HepG2 (cell line): ENCODE data around the gene SYPL1. TPM values are rescaled to one million over a fixed set of nuclear protein-coding genes. Genes with fewer than 3 reads are reported as not detected.

ENCODE experiments used
- FOXJ3 ChIP-seq: sonication (generic); formaldehyde crosslinking; IDR thresholded peaks from 2 replicates; pipeline ENCODE4 v1.4.0; 2020; ENCODE audit warnings: missing genetic modification reagents, mild to moderate bottlenecking, borderline replicate concordance
- HES4 ChIP-seq: sonication (generic); formaldehyde crosslinking; IDR thresholded peaks from 2 replicates; pipeline ENCODE4 v1.9.0; 2021; ENCODE audit warnings: mild to moderate bottlenecking, missing genetic modification reagents, borderline replicate concordance
- IRX3 ChIP-seq: sonication (generic); formaldehyde crosslinking; IDR thresholded peaks from 2 replicates; pipeline ENCODE4 v1.8.1; 2023; ENCODE audit warnings: mild to moderate bottlenecking, low read depth, missing genetic modification reagents, borderline replicate concordance
- KDM3A ChIP-seq: IDR thresholded peaks from 2 replicates; pipeline ENCODE4 v1.6.1; 2018; ENCODE audit warnings: low read depth, missing compliant biosample characterization
- NFIC ChIP-seq: IDR thresholded peaks from 2 replicates; pipeline ENCODE4 v1.6.1; 2012; ENCODE audit warnings: mild to moderate bottlenecking, low read length, inconsistent platforms
- POGZ ChIP-seq: sonication (generic); formaldehyde crosslinking; IDR thresholded peaks from 2 replicates; pipeline ENCODE4 v1.4.0; 2020; ENCODE audit warnings: mild to moderate bottlenecking, missing genetic modification reagents
- PREB ChIP-seq: sonication (generic); formaldehyde crosslinking; IDR thresholded peaks from 2 replicates; pipeline ENCODE4 v1.4.0; 2020; ENCODE audit warnings: missing genetic modification reagents
- RFXAP ChIP-seq: sonication (generic); formaldehyde crosslinking; IDR thresholded peaks from 2 replicates; pipeline ENCODE4 v1.4.0; 2020; ENCODE audit warnings: missing genetic modification reagents, borderline replicate concordance
- SETDB1 ChIP-seq: sonication (generic); formaldehyde crosslinking; IDR thresholded peaks from 2 replicates; pipeline ENCODE4 v1.5.1; 2020; ENCODE audit warnings: missing genetic modification reagents, mild to moderate bottlenecking, borderline replicate concordance
- SOX5 ChIP-seq: IDR thresholded peaks from 2 replicates; pipeline ENCODE4 v1.6.1; 2016; ENCODE audit warnings: borderline replicate concordance
- TGIF2 ChIP-seq: IDR thresholded peaks from 2 replicates; pipeline ENCODE4 v1.6.1; 2016; ENCODE audit warnings: control low read depth, missing compliant biosample characterization
- ZBTB4 ChIP-seq: sonication (generic); formaldehyde crosslinking; IDR thresholded peaks from 2 replicates; pipeline ENCODE4 v1.4.0; 2020; ENCODE audit warnings: missing genetic modification reagents, mild to moderate bottlenecking, borderline replicate concordance
- ZBTB49 ChIP-seq: sonication (generic); formaldehyde crosslinking; IDR thresholded peaks from 2 replicates; pipeline ENCODE4 v1.4.0; 2020; ENCODE audit warnings: missing genetic modification reagents, borderline replicate concordance
- polyA plus RNA-seq, 8 experiments: library from polyadenylated mRNA; depleted of rRNA in 3 of 8; stranded (reverse) in 7 of 8; unstranded in 1 of 8; fragments of >200 nt; fragmentation: Illumina TruSeq in 4 of 8; extraction: Trizol in 4 of 8; gene quantifications; 2 replicates each; pipeline versions ENCODE4 v1.2.1 to v1.2.3, GENCODE V29; 2011 to 2016; ENCODE audit warnings: low read depth in 4 of 8, missing spikeins in 1 of 8, mixed read lengths in 1 of 8; ENCODE audit not compliant: insufficient read depth in 1 of 8
- total RNA-seq, 5 experiments: library from RNA; depleted of rRNA; stranded (reverse); fragments of >200 nt; fragmentation: Illumina TruSeq; extraction: Trizol; gene quantifications; 2 replicates each; pipeline ENCODE4 v1.2.3, GENCODE V29; 2016; ENCODE audit warnings: low read depth in 1 of 5
- TF ChIP-seq, protein P1 (sequence below): sonication (generic); formaldehyde crosslinking; IDR thresholded peaks from 2 replicates; pipeline ENCODE4 v1.8.1; 2023; ENCODE audit warnings: mild to moderate bottlenecking, missing genetic modification reagents
- TF ChIP-seq, protein P2 (sequence below): sonication (generic); formaldehyde crosslinking; IDR thresholded peaks from 2 replicates; pipeline ENCODE4 v1.9.0; 2021; ENCODE audit warnings: missing genetic modification reagents, borderline replicate concordance

SYPL1 gene
- total and polyA plus RNA-seq, 2 of the 13 experiments (the other 11 are each of a cell fraction or from before 2014, with no cell fraction given) = 27.5 to 40.2 TPM

DNA sequence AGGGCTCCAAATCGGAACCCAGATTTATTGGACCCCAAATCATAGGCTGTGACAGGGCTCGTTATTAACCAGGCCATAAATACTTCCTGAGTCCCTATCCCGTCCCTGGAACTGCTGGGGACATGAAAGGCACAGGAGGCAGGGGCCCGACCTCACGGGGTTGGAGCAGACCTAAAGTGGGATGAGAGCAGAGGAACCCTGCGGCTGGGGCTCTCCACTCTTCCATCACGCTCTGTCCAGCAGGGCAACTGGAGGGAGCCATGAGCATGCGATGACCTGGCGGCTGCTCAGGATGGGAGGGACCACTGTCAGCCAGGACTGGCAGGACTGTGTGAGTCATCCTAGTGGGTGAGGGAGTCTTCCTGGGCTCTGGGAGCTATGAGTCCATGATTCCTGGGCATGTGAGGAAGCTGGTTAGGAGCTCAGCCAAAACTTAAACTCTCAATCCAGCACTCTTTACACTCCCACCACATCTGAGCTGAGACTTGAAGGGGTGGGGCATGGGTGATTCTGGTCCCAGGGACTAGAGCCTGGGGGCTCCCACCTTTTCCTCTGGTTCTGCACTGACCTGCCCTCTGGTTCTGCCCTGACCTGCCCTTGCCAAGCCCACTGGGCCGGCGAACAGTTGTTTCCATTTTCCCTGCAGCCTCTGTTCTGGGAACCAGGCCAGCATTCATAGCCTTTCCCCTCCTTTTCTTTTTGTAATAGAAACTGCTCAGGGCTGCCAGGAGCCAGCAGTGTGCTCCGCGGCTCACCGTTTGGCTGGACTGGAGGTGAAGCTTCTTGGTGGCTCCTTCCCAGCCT, 47.1 kb downstream of the SYPL1 start (continued):
- TF ChIP-seq FOXJ3 = no peak
- TF ChIP-seq RFXAP = no peak
- TF ChIP-seq, protein P1, sequence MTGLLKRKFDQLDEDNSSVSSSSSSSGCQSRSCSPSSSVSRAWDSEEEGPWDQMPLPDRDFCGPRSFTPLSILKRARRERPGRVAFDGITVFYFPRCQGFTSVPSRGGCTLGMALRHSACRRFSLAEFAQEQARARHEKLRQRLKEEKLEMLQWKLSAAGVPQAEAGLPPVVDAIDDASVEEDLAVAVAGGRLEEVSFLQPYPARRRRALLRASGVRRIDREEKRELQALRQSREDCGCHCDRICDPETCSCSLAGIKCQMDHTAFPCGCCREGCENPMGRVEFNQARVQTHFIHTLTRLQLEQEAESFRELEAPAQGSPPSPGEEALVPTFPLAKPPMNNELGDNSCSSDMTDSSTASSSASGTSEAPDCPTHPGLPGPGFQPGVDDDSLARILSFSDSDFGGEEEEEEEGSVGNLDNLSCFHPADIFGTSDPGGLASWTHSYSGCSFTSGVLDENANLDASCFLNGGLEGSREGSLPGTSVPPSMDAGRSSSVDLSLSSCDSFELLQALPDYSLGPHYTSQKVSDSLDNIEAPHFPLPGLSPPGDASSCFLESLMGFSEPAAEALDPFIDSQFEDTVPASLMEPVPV (CRISPR knock-in tag) = no peak
- TF ChIP-seq PREB (CRISPR knock-in tag) = no peak
- TF ChIP-seq NFIC = no peak
- TF ChIP-seq POGZ (CRISPR knock-in tag) = no peak
- no peak for TF ChIP-seq IRX3 (CRISPR knock-in tag)
- TF ChIP-seq SETDB1 (CRISPR knock-in tag) = no peak
- TF ChIP-seq, protein P2, sequence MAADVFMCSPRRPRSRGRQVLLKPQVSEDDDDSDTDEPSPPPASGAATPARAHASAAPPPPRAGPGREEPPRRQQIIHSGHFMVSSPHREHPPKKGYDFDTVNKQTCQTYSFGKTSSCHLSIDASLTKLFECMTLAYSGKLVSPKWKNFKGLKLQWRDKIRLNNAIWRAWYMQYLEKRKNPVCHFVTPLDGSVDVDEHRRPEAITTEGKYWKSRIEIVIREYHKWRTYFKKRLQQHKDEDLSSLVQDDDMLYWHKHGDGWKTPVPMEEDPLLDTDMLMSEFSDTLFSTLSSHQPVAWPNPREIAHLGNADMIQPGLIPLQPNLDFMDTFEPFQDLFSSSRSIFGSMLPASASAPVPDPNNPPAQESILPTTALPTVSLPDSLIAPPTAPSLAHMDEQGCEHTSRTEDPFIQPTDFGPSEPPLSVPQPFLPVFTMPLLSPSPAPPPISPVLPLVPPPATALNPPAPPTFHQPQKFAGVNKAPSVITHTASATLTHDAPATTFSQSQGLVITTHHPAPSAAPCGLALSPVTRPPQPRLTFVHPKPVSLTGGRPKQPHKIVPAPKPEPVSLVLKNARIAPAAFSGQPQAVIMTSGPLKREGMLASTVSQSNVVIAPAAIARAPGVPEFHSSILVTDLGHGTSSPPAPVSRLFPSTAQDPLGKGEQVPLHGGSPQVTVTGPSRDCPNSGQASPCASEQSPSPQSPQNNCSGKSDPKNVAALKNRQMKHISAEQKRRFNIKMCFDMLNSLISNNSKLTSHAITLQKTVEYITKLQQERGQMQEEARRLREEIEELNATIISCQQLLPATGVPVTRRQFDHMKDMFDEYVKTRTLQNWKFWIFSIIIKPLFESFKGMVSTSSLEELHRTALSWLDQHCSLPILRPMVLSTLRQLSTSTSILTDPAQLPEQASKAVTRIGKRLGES (CRISPR knock-in tag) = no peak
- no peak for TF ChIP-seq ZBTB4 (CRISPR knock-in tag)
- no peak for TF ChIP-seq ZBTB49 (CRISPR knock-in tag)
- TF ChIP-seq KDM3A = no peak
- TF ChIP-seq TGIF2 (CRISPR knock-in tag) = no peak
- no peak for TF ChIP-seq HES4 (CRISPR knock-in tag)
- TF ChIP-seq SOX5 (CRISPR knock-in tag) = no peak
